ENCODE results near the gene SESTD1. TPM values are rescaled to one million over a fixed set of nuclear protein-coding genes. Genes with fewer than 3 reads are reported as not detected.
"Not testable (repeated sequence)": the region's sequence is repeated elsewhere in the genome, so short reads cannot be mapped to it uniquely, and the experiment has no call there.

The SESTD1 gene
- total RNA-seq, 3 donors from 2014 or later, result 54.1 to 137 (median 54.9) TPM

- no peak overlapping the region for H3K4me3 ChIP-seq
- intact Hi-C loops (cut with DNase I; ENCODE audit: low total_unique reads), result no loop called here
- H3K4me1 ChIP-seq, result no peaks in the 10 kb centered on the region
- no peak overlapping the region for H3K27ac ChIP-seq
- H3K36me3 ChIP-seq, result no peaks in the 10 kb centered on the region
- TF ChIP-seq POLR2AphosphoS5 (IDR thresholded peaks at IDR 0.05), result no peak
- H3K27me3 ChIP-seq, result no peaks in the 10 kb centered on the region
- H3K9me3 ChIP-seq, result peaks cover 0 to 11% of the 10 kb centered on the region in 2 donors
- DNase-seq (ENCODE audit: low spot score in 2 of 2), result no peak
Measured at GRCh38 chr2:179251870-179252269, 12.8 kb downstream of the SESTD1 start.

- DNase-seq (ENCODE audit: low spot score in 2 of 2), result no peak
- TF ChIP-seq POLR2AphosphoS5 (IDR thresholded peaks at IDR 0.05) (no peak), POLR2A (IDR thresholded peaks at IDR 0.05) (no peak), CTCF (IDR thresholded peaks at IDR 0.05) (no peak)
- Histone ChIP-seq H3K9me3 (peaks cover 0 to 7% of the 10 kb centered on the region in 2 donors), H3K27me3 (no peaks in the 10 kb centered on the region), H3K4me1 (no peaks in the 10 kb centered on the region), H3K4me3 (no peak overlapping the region), H3K36me3 (no peaks in the 10 kb centered on the region), H3K27ac (no peak overlapping the region)
- intact Hi-C loops (cut with DNase I; ENCODE audit: low total_unique reads), result no loop called here
Measured at GRCh38 chr2:179250848-179251504, 13.7 kb downstream of the SESTD1 start.

DNA sequence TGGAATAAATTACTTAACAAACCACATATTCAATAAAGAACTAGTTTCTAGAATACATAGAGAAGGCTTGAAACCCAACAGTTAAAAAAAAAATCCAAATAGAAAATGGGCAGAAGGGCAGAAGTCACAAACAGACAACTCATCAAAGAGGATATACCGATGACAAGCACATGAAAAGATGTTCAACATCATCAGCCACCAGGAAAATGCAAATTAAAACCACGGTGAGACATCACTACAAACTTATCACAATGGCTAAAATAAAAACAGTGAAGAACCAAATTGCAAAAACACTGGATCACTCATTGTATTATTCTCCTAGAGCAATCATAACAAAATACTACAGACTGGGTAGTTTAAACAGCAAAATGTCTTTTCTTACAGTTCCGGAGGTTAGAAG, 14.5 kb downstream of the SESTD1 start:
- DNase-seq (ENCODE audit: low spot score in 2 of 2), result no peak
- H3K4me1 ChIP-seq, result no peaks in the 10 kb centered on the region
- TF ChIP-seq POLR2A (IDR thresholded peaks at IDR 0.05) (no peak), CTCF (IDR thresholded peaks at IDR 0.05) (no peak), POLR2AphosphoS5 (IDR thresholded peaks at IDR 0.05) (no peak)
- no peaks in the 10 kb centered on the region for H3K27me3 ChIP-seq
- intact Hi-C loops (cut with DNase I; ENCODE audit: low total_unique reads), result no loop called here
- no peaks in the 10 kb centered on the region for H3K36me3 ChIP-seq
- H3K9me3 ChIP-seq, result peaks cover 0 to 4% of the 10 kb centered on the region in 2 donors
- no peak overlapping the region for H3K27ac ChIP-seq
- no peak overlapping the region for H3K4me3 ChIP-seq

- Histone ChIP-seq H3K27ac (no peak overlapping the region), H3K4me1 (no peaks in the 10 kb centered on the region), H3K36me3 (no peaks in the 10 kb centered on the region), H3K27me3 (no peaks in the 10 kb centered on the region), H3K9me3 (peaks cover 0 to 4% of the 10 kb centered on the region in 2 donors), H3K4me3 (no peak overlapping the region)
- intact Hi-C loops (cut with DNase I; ENCODE audit: low total_unique reads), result no loop called here
- no peak for DNase-seq (ENCODE audit: low spot score in 2 of 2)
- TF ChIP-seq POLR2AphosphoS5 (IDR thresholded peaks at IDR 0.05) (no peak), CTCF (IDR thresholded peaks at IDR 0.05) (no peak), POLR2A (IDR thresholded peaks at IDR 0.05) (no peak)
Measured at GRCh38 chr2:179248024-179248348, 16.6 kb downstream of the SESTD1 start.

DNA sequence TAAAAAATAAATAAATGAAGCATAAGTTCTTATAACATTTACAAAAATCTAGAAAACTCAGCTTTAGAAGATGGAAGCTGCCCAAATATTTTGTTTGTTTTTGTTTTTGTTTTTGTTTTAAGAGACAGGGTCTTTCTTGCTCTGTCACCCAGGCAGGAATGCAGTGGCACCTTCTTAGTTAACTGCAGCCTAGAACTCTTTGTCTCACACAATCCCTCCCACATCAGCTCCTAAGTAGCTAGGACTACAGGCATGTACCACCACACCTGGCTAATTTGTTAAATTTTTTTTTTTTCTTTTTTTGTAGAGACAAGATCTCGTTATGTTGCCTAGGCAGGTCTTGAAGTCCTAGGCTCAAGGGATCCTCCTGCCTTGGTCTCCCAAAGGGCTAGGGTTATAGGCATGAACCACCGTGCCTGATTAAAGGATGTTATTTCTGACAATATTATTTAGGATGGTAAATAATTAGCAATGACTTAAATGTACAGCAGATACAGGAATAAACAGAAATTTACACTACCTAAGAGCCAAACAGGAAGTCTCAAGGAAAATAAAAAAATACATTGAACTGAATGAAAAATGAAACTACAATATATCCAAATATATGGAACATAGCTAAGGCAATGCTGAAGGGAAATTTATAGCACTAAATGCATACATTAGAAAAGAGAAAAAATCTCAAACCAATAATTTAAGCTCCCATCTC, 17.2 kb downstream of the SESTD1 start:
- Histone ChIP-seq H3K4me1 (no peaks in the 10 kb centered on the region), H3K36me3 (no peaks in the 10 kb centered on the region), H3K27me3 (no peaks in the 10 kb centered on the region), H3K9me3 (peaks cover 0 to 4% of the 10 kb centered on the region in 2 donors), H3K4me3 (no peak overlapping the region), H3K27ac (no peak overlapping the region)
- TF ChIP-seq POLR2A (IDR thresholded peaks at IDR 0.05) (no peak), CTCF (IDR thresholded peaks at IDR 0.05) (no peak), POLR2AphosphoS5 (IDR thresholded peaks at IDR 0.05) (no peak)
- intact Hi-C loops (cut with DNase I; ENCODE audit: low total_unique reads), result no loop called here
- DNase-seq (ENCODE audit: low spot score in 2 of 2), result no peak

- H3K4me3 ChIP-seq; H3K36me3 ChIP-seq; H3K27me3 ChIP-seq; H3K27ac ChIP-seq; DNase-seq (ENCODE audit: low spot score in 2 of 2); H3K9me3 ChIP-seq; intact Hi-C loops (cut with DNase I; ENCODE audit: low total_unique reads); H3K4me1 ChIP-seq: not testable (repeated sequence)
Measured at GRCh38 chr2:179245843-179246242, 18.8 kb downstream of the SESTD1 start.
